RPMI8226 (cell line): ENCODE measurements around the gene ZNF302.
"Not testable (repeated sequence)": the region's sequence is repeated elsewhere in the genome, so short reads cannot be mapped to it uniquely, and the experiment has no call there.

Experiments used
- DNase-seq: peaks from one replicate; pipeline ENCODE4 v3.0.0-alpha.2; 2015

Gene ZNF302

DNA sequence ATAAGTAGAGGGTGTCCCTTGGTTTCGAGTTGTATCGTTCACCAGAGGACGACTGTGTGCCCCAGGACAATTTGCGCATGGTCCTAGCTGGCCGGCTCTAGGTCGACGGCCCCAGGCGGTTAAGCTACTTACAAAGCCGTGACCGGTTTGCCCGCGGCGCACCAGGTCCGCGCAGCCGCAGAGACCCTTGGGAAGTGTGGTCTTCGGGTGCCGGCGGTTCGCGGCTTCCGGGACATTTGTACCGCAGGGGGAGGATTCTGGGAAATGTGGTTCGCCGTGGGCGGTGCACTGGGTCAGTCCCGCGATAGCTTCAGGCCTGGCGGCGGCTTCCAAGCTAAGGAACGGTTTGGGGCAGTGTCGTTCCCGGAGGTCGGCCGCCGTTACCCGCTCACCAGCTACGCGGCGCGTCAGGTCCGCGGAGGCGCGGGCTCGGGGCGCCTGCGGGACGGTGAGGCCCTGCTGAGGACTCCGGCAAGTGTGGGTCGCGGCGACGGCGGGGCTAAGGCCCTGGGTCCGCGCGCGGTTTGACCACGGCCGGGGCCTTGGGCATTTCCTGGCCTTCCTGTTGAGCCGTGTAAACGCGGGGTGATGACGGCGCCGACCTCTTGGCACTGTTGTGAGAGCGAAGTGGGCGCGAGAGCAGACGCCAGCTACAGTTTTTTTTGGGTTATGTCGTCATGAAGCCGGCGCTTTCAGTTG lies at the start of gene ZNF302:
ZNF302 (plus strand) TSS at position 293 of the 699 bp plus-strand sequence. CDS start 1,127 bp downstream, outside the sequence.
- peak; percentile 93 for DNase-seq

- no peak for DNase-seq
Observed at GRCh38 chr19:34633802-34634201, 43.7 kb upstream of the ZNF302 start.

DNA sequence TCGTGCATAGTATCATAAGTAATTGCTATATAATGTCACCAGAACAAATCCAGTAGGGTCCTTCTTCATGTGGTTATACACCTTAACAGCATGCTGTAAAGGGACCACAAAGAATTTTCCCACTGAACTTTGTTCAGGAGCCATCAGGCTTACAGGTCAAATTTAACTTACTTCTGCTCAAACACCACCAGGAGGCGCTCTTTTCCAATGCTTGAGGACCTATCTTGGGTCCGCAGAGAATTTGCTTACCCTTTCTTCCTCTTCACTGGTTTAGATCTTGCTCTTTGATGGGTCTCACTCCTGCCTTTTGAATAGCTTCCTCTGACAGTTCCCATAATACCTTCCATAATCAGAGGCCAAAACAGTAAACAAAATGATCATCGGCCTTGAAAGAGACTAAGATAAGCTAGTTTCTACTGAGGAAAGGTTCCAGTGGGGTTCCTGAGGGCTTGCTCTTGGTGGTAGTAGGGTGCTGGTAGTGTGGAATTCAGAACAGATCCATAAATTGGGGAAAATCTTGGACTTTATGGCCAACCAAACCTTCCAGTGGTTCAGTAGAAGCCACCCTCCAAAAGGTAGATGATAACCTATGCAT lies 37.9 kb upstream of the ZNF302 start:
- peak; percentile 59 for DNase-seq

GRCh38 chr19:34642241-34642640 lies 35.2 kb upstream of the ZNF302 start:
- no peak for DNase-seq

DNA sequence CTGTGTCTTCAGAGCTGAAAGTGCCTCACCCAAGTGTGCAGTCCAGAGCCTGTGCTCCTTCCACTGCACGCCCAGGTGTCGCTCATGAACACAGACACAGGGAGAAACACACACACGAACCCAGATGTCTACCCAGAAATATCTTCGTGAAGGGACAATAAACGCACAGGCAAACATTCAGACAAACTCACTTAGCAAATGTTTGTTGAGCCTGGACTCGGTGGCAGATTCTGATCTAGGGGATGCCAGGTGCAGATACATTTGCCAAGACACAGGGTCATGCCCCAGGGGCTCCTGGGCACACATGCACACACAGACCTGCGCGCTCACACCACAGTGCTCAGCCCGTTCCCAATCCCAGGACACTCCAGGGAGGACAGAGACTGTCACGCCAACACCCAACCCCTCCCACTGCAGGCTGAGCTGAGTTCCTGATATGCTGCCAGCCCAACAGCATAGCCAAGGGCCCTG lies 32.5 kb upstream of the ZNF302 start:
- no peak for DNase-seq

- no peak for DNase-seq
Observed at GRCh38 chr19:34645551-34645950, 31.9 kb upstream of the ZNF302 start.

DNA sequence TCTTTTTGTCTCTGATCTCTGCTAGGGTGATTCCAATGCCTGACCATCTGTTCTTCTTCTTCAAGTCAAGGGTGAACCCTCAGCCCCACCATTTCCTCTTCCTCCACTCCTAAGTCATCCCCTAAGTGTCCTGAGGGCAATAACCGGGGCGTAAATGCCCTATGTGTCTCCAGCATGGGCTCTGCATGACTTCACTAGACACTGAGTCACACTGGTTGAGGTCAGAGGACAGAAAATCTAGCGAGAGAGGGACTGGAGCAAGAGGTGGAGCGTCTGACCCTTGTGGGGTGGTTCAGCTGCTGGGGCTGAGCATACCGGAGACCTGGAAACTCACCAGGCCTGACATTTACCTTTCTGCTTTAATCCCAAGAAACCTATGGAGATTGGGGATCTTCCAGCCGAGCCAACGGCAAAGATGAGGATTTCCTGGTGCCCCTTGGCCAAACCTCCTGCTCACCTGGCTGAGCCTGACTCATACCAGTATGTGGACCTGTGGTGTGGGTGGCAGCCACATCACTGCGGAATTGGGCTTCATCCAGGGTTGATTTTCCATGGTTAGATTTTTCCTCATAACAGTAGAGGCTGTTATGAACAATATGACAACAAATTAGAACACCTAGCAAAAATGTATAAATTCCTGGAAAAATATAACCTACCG lies 27.5 kb upstream of the ZNF302 start:
- DNase-seq: no peak

DNA sequence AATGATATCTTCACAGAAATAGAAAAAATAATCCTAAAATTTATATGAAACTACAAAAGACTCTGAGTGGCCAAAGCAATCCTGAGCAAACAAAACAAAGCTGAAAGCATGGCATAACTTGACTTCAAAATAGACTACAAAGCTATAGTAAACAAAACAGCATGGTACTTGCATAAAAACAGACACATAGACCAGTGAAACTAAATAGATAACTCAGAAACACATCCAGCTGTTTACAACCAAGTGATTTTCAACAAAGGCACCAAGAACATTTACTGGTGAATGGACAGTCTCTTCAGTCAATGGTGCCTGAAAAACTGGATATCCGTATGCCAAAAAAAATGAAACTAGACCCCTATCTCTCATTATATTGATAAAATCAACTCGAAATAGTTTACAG lies 25.7 kb upstream of the ZNF302 start:
- no peak for DNase-seq

DNA sequence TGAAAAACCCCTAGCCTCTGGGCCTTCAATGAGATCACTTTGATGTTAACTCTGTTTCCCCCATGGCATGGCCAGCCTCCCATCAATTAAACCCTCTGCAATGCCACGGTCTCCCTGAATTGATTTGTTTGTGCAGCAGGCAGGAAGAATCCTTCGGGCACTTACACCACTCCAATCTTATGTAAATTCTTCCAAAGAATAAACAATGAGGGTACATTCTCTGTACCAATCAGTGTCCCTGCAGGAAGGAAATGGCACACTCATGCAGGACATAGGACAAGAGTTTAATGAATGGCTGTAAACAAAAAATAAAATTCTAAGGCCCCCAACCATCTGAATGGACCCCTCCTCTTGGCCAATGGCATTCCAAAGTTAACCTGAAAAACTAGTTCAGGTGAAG lies 22.7 kb upstream of the ZNF302 start:
- no peak for DNase-seq

DNA sequence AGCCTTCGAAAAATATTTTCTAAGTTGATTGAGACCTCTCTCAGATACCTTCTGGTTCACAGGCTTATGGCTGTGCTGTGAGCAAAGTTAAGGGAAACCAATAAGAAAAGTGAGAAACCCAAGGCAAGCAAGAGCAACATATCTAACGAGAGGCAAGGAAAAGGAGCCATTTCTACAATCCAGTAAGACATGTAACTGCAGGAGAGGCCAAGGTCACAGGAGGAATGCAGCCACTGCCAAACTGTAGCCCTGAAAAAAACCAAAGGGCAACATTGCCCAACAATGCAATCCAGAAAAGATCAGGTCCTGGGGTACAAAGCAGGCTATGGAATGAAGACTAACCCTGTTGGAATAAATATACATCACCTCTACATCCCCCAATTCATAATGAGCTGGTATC lies 21.8 kb upstream of the ZNF302 start:
- no peak for DNase-seq

- DNase-seq: no peak
Observed at GRCh38 chr19:34661357-34661756, 16.1 kb upstream of the ZNF302 start.

DNA sequence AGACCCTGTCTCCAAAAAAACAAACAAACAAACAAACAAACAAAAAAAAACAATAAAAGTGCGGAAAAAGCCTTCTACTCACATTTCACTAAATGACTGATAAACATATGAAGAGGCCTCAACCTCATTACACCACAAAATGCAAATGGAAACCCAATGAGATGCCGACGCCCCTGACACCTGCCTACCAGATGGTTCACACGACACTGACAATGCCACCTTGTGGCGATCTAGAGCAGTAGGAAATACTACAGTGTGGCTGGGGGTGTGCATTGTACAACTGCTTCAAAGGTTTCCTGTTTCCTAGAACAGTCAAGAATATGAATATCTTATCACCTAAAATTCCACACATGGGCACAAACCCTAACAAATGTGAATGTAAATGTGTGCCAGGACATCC lies 14.6 kb upstream of the ZNF302 start:
- DNase-seq: peak; percentile 33

DNA sequence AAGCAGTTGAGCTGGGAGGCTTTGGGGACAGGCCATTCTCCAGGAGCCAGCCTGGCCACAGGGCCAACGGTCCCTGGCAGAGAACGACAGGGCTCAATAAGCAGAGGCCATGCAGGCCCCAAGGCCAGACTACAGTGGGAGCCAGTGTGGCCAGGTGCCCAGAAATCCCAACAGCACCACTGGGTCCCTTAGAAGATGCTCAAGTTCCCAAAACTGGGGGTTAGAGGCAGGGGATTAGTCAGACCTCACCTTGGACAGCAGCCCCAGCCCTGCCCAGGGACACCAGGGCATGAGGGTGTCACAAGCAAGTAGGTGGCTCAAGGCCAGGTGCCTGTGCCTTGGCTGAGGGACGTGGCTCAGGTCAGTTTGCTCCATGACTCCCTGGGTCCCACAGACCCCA lies 13.3 kb upstream of the ZNF302 start:
- no peak for DNase-seq

DNA sequence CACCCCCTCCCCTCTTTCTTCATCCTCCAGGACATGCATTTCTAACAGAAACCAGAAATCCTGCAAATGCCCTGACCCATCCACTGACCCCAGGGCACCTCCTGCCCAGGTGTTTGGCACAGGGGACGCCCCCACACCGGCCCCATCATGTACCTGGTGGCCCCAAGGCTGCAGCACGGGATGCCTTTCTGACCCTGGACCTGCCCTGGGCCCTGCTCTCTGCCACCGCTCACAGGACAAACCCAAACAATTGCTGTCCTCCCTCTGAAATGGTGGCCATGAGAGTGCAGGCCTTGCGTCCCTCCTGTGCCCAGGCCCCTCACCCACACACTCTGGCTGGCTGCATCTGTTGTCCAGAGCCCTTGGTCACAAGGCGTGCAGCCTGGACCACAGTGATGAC lies 12.6 kb upstream of the ZNF302 start:
- DNase-seq: no peak

GRCh38 chr19:34665275-34665674 lies 12.2 kb upstream of the ZNF302 start:
- DNase-seq: not testable (repeated sequence)

- no peak for DNase-seq
Observed at GRCh38 chr19:34666200-34666957, 11.1 kb upstream of the ZNF302 start.

DNA sequence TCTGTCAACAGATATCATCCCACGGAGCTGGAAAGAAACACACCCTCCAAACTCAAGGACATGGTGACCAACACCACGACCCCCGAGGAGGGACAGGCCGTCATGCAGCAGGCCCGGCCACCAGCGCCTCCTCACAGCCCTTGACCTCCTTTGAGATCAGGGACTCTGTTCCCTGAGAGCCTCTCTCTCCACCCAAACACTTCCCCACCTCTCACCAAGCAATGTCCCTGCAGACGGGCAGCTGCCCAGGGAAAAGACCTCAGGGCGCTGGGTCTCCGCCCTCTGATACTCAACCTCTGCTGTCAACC lies 10.6 kb upstream of the ZNF302 start:
- no peak for DNase-seq

DNA sequence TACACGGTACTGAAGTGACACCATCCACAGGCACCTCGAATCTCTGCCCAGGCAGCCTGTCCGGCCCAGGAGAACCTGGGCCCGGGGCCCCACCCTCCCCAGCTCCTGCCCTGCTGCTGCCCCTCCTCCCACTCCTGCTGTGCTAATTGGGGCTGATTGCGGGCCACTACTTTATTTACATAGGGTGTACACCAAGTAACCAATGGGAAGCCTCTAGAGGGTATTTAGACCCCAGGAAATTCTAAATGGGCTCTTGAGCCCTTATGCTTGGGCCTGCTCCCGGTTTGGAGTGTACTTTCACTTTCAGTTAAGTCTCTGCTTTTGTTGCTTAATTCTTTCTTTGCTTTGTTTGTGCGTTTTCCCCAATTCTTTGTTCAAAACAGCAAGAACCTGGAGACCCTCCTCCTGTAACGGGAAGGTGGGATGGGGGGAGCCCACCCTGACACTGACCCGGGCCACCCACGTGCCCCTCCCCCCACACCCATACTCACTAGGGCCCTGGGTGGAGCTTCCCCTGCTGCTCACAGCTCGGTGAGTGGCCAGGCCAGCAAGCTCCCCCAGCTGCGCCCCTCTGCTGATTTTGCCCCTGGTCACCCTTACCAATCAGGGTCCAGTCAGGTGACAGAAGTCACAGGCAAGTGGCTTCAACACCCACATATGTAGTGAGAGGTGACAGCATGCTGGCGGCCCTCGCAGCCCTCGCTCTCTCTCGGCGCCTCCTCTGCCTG lies 10.0 kb upstream of the ZNF302 start:
- DNase-seq: no peak

- not testable (repeated sequence) for DNase-seq
Observed at GRCh38 chr19:34668077-34668689, 9.3 kb upstream of the ZNF302 start.

DNA sequence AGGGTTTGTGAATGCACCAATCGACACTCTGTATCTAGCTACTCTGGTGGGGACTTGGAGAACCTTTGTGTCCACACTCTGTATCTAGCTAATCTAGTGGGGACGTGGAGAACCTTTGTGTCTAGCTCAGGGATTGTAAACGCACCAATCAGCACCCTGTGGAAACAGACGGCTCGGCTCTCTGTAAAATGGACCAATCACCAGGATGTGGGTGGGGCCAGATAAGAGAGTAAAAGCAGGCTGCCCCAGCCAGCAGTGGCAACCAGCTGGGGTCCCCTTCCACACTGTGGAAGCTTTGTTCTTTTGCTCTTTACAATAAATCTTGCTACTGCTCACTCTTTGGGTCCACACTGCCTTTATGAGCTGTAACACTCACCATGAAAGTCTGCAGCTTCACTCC lies 8.8 kb upstream of the ZNF302 start:
- DNase-seq: not testable (repeated sequence)

DNA sequence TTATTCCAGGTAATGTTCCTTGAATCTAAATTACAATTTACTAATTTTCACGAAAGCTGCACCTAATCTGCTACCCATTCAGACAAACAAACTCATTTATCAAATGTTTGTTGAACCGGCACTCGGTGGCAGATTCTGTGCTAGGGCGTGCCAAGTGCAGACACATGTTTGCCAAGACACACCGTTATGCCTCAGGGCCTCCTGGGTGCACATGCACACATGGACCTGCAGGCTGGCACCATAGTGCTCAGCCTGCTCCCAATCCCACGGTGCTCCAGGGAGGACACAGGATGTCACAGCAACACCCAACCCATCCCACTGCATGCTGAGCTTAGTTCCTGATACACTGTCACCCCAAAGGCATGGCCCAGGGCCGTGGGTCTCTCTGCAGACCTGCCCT lies 8.2 kb upstream of the ZNF302 start:
- no peak for DNase-seq

DNA sequence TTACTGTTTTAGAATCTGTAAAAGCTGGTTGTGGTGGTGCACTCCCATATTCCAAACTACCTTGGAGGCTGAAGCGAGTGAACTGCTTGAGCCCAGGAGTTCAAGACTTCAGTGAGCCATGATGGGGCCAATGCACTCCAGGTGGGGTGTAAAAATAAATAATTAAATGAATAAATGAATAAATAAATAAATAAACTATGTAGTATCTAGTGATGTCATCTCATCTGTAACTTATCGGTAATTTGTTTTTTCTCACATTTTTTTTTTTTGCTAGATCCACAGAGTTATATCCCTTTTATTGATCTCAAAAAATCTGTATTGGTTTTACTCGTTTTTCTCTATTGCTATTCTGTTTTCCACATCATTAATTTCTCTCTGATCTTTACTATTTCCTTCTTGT lies 5.5 kb upstream of the ZNF302 start:
- no peak for DNase-seq

GRCh38 chr19:34673590-34673989 lies 3.9 kb upstream of the ZNF302 start:
- no peak for DNase-seq
